Upper lobe of left lung (tissue), 6 donors: Measurements from ENCODE around the gene CYP2E1. TPM values are rescaled to one million over a fixed set of nuclear protein-coding genes. Genes with fewer than 3 reads are reported as not detected.

ENCODE experiments used
- ATAC-seq, 2 donors: fragments of 200-7000 bp; cut with Tn5 transposase; one replicate each; pipeline ENCODE4 v1.9.1; 2022; ENCODE audit warnings: mild to moderate bottlenecking in 2 of 2, moderate library complexity in 2 of 2; ENCODE audit not compliant: low FRiP score in 2 of 2
- DNase-seq, 2 donors: peaks; one replicate each; pipeline ENCODE4 v3.0.0-alpha.2; 2019 to 2020
- H3K27ac ChIP-seq, 4 donors: fragments of 200-600 bp; sonication (generic); one replicate each; pipeline ENCODE4 v1.5.1; 2016 to 2019
- H3K27me3 ChIP-seq, 4 donors: fragments of 200-600 bp; sonication (generic); one replicate each; pipeline ENCODE4 v1.5.1; 2017 to 2019
- H3K36me3 ChIP-seq, 4 donors: fragments of 200-600 bp; sonication (generic); one replicate each; pipeline ENCODE4 v1.5.1; 2016 to 2019
- H3K4me1 ChIP-seq, 4 donors: fragments of 200-600 bp; sonication (generic); one replicate each; pipeline ENCODE4 v1.5.1; 2018 to 2019
- H3K4me3 ChIP-seq, 4 donors: fragments of 200-600 bp; sonication (generic); one replicate each; pipeline ENCODE4 v1.5.1; 2017 to 2019; ENCODE audit warnings: mild to moderate bottlenecking in 2 of 4, moderate library complexity in 1 of 4
- H3K9me3 ChIP-seq, 4 donors: fragments of 200-600 bp; sonication (generic); one replicate each; pipeline ENCODE4 v1.5.1; 2018 to 2019
- CTCF ChIP-seq, 6 experiments: fragments of 450-650 bp in 4 of 6; fragments of 200-600 bp in 2 of 6; sonication (generic) in 2 of 6; IDR thresholded peaks; one replicate each; pipeline ENCODE4 v1.5.1; 2016 to 2019; ENCODE audit warnings: antibody characterized with exemption in 6 of 6
- EP300 ChIP-seq, 4 donors: sonication (generic); formaldehyde crosslinking; IDR thresholded peaks; one replicate each; pipeline ENCODE4 v1.5.1; 2017; ENCODE audit warnings: antibody characterized with exemption in 4 of 4, control low read depth in 2 of 4
- POLR2A ChIP-seq, 4 donors: fragments of 450-650 bp; IDR thresholded peaks; one replicate each; pipeline ENCODE4 v1.5.1; 2016 to 2017; ENCODE audit warnings: antibody characterized with exemption in 4 of 4, mild to moderate bottlenecking in 2 of 4
- POLR2AphosphoS5 ChIP-seq, 2 donors: sonication (generic); formaldehyde crosslinking; IDR thresholded peaks; one replicate each; pipeline ENCODE4 v1.5.1; 2017; ENCODE audit warnings: antibody characterized with exemption in 2 of 2
- WGBS, 2 donors: methylation state at CpG; one replicate each; pipeline ENCODE4 v1.1.5; 2017 to 2018; 5-methylcytosine and 5-hydroxymethylcytosine counted together
- total RNA-seq, 6 donors: library from RNA; depleted of rRNA in 4 of 6; stranded (reverse); fragments of >200 nt in 4 of 6; gene quantifications; one replicate each; pipeline versions ENCODE4 v1.1.0 to v1.2.1, GENCODE V29; 2016 to 2021
- donor health status: DM: no; HTN: no; CAD: no; lungs with moderate emphysema.
- donor health status: DM: no; HTN: yes; CAD: no; lungs with severe emphysema.

Gene CYP2E1
- total RNA-seq, 6 donors from 2014 or later, result 0.91 to 17.8 (median 1.6) TPM; not detected in 2

- Histone ChIP-seq H3K4me3 (peak overlapping the region in 3 of 4 donors; percentile 19 to 53 (median 48)), H3K27me3 (no peaks in the 10 kb centered on the region), H3K9me3 (peaks cover 9 to 14% (median 11%) of the 10 kb centered on the region in 4 donors), H3K36me3 (no peaks in the 10 kb centered on the region), H3K27ac (no peak overlapping the region), H3K4me1 (peaks cover 0 to 11% (median 3%) of the 10 kb centered on the region in 4 donors)
- ATAC-seq (peak; percentile 92 to 97), DNase-seq (peak; percentile 82 to 97)
- TF ChIP-seq CTCF (IDR thresholded peaks at IDR 0.05), result peak; percentile 65 to 90 (median 78)
- no peak for TF ChIP-seq POLR2A (IDR thresholded peaks at IDR 0.05)
- WGBS, 2 donors, result 4 to 15% methylated on average over 10 to 29 of the region's 33 CpGs
These were observed 6.9 kb upstream of the CYP2E1 start for GRCh38 chr10:133520193-133520738.

GRCh38 chr10:133523631-133524203 lies 3.4 kb upstream of the CYP2E1 start:
- Histone ChIP-seq H3K36me3 (no peaks in the 10 kb centered on the region), H3K27ac (no peak overlapping the region), H3K9me3 (peaks cover 9 to 14% (median 11%) of the 10 kb centered on the region in 4 donors), H3K27me3 (peaks cover 0 to 19% (median 8%) of the 10 kb centered on the region in 4 donors), H3K4me1 (peaks cover 6 to 25% (median 12%) of the 10 kb centered on the region in 4 donors), H3K4me3 (no peak overlapping the region)
- TF ChIP-seq POLR2AphosphoS5 (IDR thresholded peaks at IDR 0.05) (no peak), EP300 (IDR thresholded peaks at IDR 0.05) (no peak), CTCF (IDR thresholded peaks at IDR 0.05) (no peak), POLR2A (IDR thresholded peaks at IDR 0.05) (no peak)
- no peak for ATAC-seq
- 88 to 93% methylated on average over 9 of the region's 9 CpGs for WGBS, 2 donors
- no peak for DNase-seq

- 84 to 93% methylated on average over 7 of the region's 7 CpGs for WGBS, 2 donors
- no peaks in the 10 kb centered on the region for H3K36me3 ChIP-seq
These were observed 1.7 kb upstream of the CYP2E1 start for GRCh38 chr10:133525444-133525843.

GRCh38 chr10:133527771-133528271 lies 658 bp downstream of the CYP2E1 start:
- DNase-seq (peak in 1 of 2 donors; percentile 79), ATAC-seq (no peak)
- Histone ChIP-seq H3K4me3 (peak overlapping the region in 3 of 4 donors; percentile 2 to 35 (median 29)), H3K9me3 (peaks cover 9 to 14% (median 11%) of the 10 kb centered on the region in 4 donors), H3K4me1 (peaks cover 5 to 25% (median 16%) of the 10 kb centered on the region in 4 donors), H3K27me3 (peaks cover 0 to 35% (median 13%) of the 10 kb centered on the region in 4 donors), H3K27ac (no peak overlapping the region), H3K36me3 (no peaks in the 10 kb centered on the region)
- WGBS, 2 donors, result 22 to 36% methylated on average over 34 to 36 of the region's 51 CpGs
- no peak for TF ChIP-seq EP300 (IDR thresholded peaks at IDR 0.05)
- TF ChIP-seq POLR2AphosphoS5 (IDR thresholded peaks at IDR 0.05), result no peak
- TF ChIP-seq CTCF (IDR thresholded peaks at IDR 0.05), result no peak
- no peak for TF ChIP-seq POLR2A (IDR thresholded peaks at IDR 0.05)

More at GRCh38 chr10:133525444-133525843, 1.7 kb upstream of the CYP2E1 start:
- ATAC-seq (no peak), DNase-seq (peak in 1 of 2 donors; percentile 28)
- Histone ChIP-seq H3K27me3 (peaks cover 0 to 33% (median 13%) of the 10 kb centered on the region in 4 donors), H3K9me3 (peaks cover 9 to 14% (median 11%) of the 10 kb centered on the region in 4 donors), H3K27ac (no peak overlapping the region), H3K4me1 (peaks cover 5 to 30% (median 16%) of the 10 kb centered on the region in 4 donors), H3K4me3 (no peak overlapping the region)
- TF ChIP-seq EP300 (IDR thresholded peaks at IDR 0.05) (no peak), POLR2AphosphoS5 (IDR thresholded peaks at IDR 0.05) (no peak), CTCF (IDR thresholded peaks at IDR 0.05) (no peak), POLR2A (IDR thresholded peaks at IDR 0.05) (no peak)
